ENCODE measurements around the gene TMTC3.

- TF ChIP-seq CTCF (IDR thresholded peaks at IDR 0.05; ENCODE audit: insufficient read depth, low read length) (no peak), POLR2AphosphoS5 (IDR thresholded peaks at IDR 0.05; ENCODE audit: low read depth) (no peak), GABPA (IDR thresholded peaks at IDR 0.05; ENCODE audit: low read depth) (no peak)
- TF ChIP-seq, protein P1, sequence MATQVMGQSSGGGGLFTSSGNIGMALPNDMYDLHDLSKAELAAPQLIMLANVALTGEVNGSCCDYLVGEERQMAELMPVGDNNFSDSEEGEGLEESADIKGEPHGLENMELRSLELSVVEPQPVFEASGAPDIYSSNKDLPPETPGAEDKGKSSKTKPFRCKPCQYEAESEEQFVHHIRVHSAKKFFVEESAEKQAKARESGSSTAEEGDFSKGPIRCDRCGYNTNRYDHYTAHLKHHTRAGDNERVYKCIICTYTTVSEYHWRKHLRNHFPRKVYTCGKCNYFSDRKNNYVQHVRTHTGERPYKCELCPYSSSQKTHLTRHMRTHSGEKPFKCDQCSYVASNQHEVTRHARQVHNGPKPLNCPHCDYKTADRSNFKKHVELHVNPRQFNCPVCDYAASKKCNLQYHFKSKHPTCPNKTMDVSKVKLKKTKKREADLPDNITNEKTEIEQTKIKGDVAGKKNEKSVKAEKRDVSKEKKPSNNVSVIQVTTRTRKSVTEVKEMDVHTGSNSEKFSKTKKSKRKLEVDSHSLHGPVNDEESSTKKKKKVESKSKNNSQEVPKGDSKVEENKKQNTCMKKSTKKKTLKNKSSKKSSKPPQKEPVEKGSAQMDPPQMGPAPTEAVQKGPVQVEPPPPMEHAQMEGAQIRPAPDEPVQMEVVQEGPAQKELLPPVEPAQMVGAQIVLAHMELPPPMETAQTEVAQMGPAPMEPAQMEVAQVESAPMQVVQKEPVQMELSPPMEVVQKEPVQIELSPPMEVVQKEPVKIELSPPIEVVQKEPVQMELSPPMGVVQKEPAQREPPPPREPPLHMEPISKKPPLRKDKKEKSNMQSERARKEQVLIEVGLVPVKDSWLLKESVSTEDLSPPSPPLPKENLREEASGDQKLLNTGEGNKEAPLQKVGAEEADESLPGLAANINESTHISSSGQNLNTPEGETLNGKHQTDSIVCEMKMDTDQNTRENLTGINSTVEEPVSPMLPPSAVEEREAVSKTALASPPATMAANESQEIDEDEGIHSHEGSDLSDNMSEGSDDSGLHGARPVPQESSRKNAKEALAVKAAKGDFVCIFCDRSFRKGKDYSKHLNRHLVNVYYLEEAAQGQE (IDR thresholded peaks at IDR 0.05; ENCODE audit: insufficient replicate concordance, low read depth), result no peak
Observed at GRCh38 chr12:88093573-88093972, 48.5 kb upstream of the TMTC3 start.

Measured in HL-60 (cell line).